Measurements from ENCODE around the gene TCP1.

Gene TCP1

DNA sequence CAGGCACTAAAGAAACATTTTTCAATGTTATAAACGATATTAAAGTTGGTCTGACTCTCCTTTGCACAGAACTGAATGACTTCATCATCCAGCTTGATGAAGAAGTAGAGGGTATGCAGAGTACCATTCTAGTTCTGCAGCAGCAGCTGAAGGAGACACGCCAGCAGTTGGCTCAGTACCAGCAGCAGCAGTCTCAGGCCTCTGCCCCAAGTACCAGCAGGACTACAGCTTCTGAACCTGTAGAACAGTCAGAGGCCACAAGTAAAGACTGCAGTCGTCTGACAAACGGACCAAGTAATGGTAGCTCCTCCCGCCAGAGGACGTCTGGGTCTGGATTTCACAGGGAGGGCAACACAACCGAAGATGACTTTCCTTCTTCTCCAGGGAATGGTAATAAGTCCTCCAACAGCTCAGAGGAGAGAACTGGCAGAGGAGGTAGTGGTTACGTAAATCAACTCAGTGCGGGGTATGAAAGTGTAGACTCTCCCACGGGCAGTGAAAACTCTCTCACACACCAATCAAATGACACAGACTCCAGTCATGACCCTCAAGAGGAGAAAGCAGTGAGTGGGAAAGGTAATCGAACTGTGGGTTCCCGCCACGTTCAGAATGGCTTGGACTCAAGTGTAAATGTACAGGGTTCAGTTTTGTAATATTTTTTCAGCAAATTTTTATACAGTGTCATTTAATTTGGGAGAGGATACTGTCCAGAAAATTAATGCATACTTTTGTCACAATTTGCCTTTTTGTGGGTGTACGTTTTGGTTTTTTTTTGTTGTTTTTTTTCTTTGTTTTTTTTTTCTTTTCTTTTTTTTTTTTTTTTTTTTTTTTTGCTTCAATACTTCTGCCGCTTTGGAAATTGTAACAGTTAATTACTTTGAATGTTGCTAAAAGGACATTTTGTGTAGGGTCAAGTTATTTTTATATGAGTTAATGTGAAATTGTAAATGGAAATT lies 34.2 kb downstream of the TCP1 start (continued):
- TF ChIP-seq, protein P1, sequence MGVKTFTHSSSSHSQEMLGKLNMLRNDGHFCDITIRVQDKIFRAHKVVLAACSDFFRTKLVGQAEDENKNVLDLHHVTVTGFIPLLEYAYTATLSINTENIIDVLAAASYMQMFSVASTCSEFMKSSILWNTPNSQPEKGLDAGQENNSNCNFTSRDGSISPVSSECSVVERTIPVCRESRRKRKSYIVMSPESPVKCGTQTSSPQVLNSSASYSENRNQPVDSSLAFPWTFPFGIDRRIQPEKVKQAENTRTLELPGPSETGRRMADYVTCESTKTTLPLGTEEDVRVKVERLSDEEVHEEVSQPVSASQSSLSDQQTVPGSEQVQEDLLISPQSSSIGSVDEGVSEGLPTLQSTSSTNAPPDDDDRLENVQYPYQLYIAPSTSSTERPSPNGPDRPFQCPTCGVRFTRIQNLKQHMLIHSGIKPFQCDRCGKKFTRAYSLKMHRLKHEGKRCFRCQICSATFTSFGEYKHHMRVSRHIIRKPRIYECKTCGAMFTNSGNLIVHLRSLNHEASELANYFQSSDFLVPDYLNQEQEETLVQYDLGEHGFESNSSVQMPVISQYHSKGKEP (tag by site-specific recombination; IDR thresholded peaks at IDR 0.05), result 0 out of 2 replicates have a peak, but pooled peaks have one; percentile 45
- peak; percentile 46 for TF ChIP-seq ZNF600 (tag by site-specific recombination; IDR thresholded peaks at IDR 0.05)
- TF ChIP-seq ZNF132 (tag by site-specific recombination; IDR thresholded peaks at IDR 0.05; ENCODE audit: borderline replicate concordance), result no peak
- TF ChIP-seq, protein P2, sequence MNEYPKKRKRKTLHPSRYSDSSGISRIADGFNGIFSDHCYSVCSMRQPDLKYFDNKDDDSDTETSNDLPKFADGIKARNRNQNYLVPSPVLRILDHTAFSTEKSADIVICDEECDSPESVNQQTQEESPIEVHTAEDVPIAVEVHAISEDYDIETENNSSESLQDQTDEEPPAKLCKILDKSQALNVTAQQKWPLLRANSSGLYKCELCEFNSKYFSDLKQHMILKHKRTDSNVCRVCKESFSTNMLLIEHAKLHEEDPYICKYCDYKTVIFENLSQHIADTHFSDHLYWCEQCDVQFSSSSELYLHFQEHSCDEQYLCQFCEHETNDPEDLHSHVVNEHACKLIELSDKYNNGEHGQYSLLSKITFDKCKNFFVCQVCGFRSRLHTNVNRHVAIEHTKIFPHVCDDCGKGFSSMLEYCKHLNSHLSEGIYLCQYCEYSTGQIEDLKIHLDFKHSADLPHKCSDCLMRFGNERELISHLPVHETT (tag by site-specific recombination; IDR thresholded peaks at IDR 0.05), result 0 out of 2 replicates have a peak, but pooled peaks have one; percentile 21
- TF ChIP-seq MEIS1 (CRISPR knock-in tag; IDR thresholded peaks at IDR 0.05; ENCODE audit: borderline replicate concordance), result no peak
- TF ChIP-seq ZBTB20 (tag by site-specific recombination; IDR thresholded peaks at IDR 0.05), result no peak
- TF ChIP-seq ZSCAN16 (tag by site-specific recombination; IDR thresholded peaks at IDR 0.05), result no peak
- TF ChIP-seq EGR2 (tag by site-specific recombination; IDR thresholded peaks at IDR 0.05; ENCODE audit: low read depth), result peak; percentile 40; the same call in 1 of the 2 replicates
- no peak for TF ChIP-seq SALL2 (tag by site-specific recombination; IDR thresholded peaks at IDR 0.05; ENCODE audit: borderline replicate concordance)
- TF ChIP-seq ZNF223 (tag by site-specific recombination; IDR thresholded peaks at IDR 0.05), result no peak
- TF ChIP-seq, protein P3, sequence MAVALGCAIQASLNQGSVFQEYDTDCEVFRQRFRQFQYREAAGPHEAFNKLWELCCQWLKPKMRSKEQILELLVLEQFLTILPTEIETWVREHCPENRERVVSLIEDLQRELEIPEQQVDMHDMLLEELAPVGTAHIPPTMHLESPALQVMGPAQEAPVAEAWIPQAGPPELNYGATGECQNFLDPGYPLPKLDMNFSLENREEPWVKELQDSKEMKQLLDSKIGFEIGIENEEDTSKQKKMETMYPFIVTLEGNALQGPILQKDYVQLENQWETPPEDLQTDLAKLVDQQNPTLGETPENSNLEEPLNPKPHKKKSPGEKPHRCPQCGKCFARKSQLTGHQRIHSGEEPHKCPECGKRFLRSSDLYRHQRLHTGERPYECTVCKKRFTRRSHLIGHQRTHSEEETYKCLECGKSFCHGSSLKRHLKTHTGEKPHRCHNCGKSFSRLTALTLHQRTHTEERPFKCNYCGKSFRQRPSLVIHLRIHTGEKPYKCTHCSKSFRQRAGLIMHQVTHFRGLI (tag by site-specific recombination; IDR thresholded peaks at IDR 0.05), result no peak
- TF ChIP-seq ZSCAN30 (tag by site-specific recombination; IDR thresholded peaks at IDR 0.05), result no peak
- TF ChIP-seq ZNF837 (tag by site-specific recombination; IDR thresholded peaks at IDR 0.05), result no peak
- no peak for TF ChIP-seq REPIN1 (tag by site-specific recombination; IDR thresholded peaks at IDR 0.05; ENCODE audit: low read depth)
- TF ChIP-seq ZNF549 (tag by site-specific recombination; IDR thresholded peaks at IDR 0.05), result no peak
- no peak for TF ChIP-seq GLIS1 (tag by site-specific recombination; IDR thresholded peaks at IDR 0.05)
- TF ChIP-seq ZBTB8A (tag by site-specific recombination; IDR thresholded peaks at IDR 0.05), result no peak
- TF ChIP-seq, protein P4, sequence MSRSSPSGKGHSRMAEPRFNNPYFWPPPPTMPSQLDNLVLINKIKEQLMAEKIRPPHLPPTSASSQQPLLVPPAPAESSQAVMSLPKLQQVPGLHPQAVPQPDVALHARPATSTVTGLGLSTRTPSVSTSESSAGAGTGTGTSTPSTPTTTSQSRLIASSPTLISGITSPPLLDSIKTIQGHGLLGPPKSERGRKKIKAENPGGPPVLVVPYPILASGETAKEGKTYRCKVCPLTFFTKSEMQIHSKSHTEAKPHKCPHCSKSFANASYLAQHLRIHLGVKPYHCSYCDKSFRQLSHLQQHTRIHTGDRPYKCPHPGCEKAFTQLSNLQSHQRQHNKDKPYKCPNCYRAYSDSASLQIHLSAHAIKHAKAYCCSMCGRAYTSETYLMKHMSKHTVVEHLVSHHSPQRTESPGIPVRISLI (tag by site-specific recombination; IDR thresholded peaks at IDR 0.05), result peak; percentile 97
- no peak for TF ChIP-seq ZNF214 (tag by site-specific recombination; IDR thresholded peaks at IDR 0.05; ENCODE audit: borderline replicate concordance)
- TF ChIP-seq ZEB2 (tag by site-specific recombination; IDR thresholded peaks at IDR 0.05), result no peak
- TF ChIP-seq TRIM28 (IDR thresholded peaks at IDR 0.05; ENCODE audit: borderline replicate concordance, low read length), result no peak
- no peak for TF ChIP-seq SCRT2 (tag by site-specific recombination; IDR thresholded peaks at IDR 0.05)
- TF ChIP-seq ZNF768 (tag by site-specific recombination; IDR thresholded peaks at IDR 0.05), result no peak
- no peak for TF ChIP-seq ZNF366 (tag by site-specific recombination; conservative IDR thresholded peaks at IDR 0.05)
- no peak for TF ChIP-seq MYNN (tag by site-specific recombination; IDR thresholded peaks at IDR 0.05; ENCODE audit: borderline replicate concordance)
- no peak for TF ChIP-seq SETDB1 (IDR thresholded peaks at IDR 0.05; ENCODE audit: insufficient read length, low read length)
- TF ChIP-seq KLF1 (tag by site-specific recombination; IDR thresholded peaks at IDR 0.05), result no peak
- TF ChIP-seq GLI2 (tag by site-specific recombination; IDR thresholded peaks at IDR 0.05; ENCODE audit: borderline replicate concordance, low read depth), result no peak
- no peak for TF ChIP-seq ZNF776 (tag by site-specific recombination; IDR thresholded peaks at IDR 0.05; ENCODE audit: borderline replicate concordance)
- TF ChIP-seq, protein P5, sequence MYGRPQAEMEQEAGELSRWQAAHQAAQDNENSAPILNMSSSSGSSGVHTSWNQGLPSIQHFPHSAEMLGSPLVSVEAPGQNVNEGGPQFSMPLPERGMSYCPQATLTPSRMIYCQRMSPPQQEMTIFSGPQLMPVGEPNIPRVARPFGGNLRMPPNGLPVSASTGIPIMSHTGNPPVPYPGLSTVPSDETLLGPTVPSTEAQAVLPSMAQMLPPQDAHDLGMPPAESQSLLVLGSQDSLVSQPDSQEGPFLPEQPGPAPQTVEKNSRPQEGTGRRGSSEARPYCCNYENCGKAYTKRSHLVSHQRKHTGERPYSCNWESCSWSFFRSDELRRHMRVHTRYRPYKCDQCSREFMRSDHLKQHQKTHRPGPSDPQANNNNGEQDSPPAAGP (tag by site-specific recombination; IDR thresholded peaks at IDR 0.05), result no peak
- no peak for TF ChIP-seq ZBTB48 (tag by site-specific recombination; IDR thresholded peaks at IDR 0.05)
- TF ChIP-seq ZNF174 (tag by site-specific recombination; IDR thresholded peaks at IDR 0.05), result no peak
- TF ChIP-seq, protein P6, sequence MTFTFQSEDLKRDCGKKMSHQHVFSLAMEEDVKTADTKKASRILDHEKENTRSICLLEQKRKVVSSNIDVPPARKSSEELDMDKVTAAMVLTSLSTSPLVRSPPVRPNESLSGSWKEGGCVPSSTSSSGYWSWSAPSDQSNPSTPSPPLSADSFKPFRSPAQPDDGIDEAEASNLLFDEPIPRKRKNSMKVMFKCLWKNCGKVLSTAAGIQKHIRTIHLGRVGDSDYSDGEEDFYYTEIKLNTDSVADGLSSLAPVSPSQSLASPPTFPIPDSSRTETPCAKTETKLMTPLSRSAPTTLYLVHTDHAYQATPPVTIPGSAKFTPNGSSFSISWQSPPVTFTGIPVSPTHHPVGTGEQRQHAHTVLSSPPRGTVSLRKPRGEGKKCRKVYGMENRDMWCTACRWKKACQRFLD (tag by site-specific recombination; IDR thresholded peaks at IDR 0.05), result no peak
